AG10803 (cell line): ENCODE measurements around the gene TGM6.

Source experiments
- DNase-seq: peaks from one replicate; pipeline ENCODE4 v3.0.0; 2010; ENCODE audit warnings: low read depth
- H3K4me3 ChIP-seq: 2 replicates; pipeline ENCODE4 v1.5.1; 2011; ENCODE audit warnings: mild to moderate bottlenecking, low read length, control low read depth
- TF ChIP-seq, protein P1 (sequence below): conservative IDR thresholded peaks from 2 replicates; pipeline ENCODE4 v1.5.1; 2011; ENCODE audit warnings: mild to moderate bottlenecking, low read length, control low read depth, inconsistent platforms

TGM6 gene

DNA sequence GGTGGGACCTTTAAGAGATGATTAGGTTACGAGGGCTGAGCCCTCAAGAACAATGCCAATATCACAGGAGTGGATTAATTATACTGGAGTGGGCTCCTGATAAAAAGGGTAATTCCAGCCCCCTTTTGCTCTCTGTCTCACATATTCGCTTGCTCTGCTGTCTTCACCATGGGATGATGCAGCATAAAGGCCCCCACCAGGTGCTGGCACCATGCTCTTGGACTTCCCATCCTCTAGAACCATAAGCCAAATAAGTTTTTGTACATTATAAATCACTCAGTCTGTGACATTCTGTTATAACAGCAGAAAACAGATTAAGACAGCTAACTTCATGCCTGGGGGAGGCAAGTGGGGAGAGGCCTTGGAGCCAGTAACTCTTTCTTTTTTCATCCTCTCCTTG is 99.7 kb downstream of the TGM6 start:
- TF ChIP-seq, protein P1, sequence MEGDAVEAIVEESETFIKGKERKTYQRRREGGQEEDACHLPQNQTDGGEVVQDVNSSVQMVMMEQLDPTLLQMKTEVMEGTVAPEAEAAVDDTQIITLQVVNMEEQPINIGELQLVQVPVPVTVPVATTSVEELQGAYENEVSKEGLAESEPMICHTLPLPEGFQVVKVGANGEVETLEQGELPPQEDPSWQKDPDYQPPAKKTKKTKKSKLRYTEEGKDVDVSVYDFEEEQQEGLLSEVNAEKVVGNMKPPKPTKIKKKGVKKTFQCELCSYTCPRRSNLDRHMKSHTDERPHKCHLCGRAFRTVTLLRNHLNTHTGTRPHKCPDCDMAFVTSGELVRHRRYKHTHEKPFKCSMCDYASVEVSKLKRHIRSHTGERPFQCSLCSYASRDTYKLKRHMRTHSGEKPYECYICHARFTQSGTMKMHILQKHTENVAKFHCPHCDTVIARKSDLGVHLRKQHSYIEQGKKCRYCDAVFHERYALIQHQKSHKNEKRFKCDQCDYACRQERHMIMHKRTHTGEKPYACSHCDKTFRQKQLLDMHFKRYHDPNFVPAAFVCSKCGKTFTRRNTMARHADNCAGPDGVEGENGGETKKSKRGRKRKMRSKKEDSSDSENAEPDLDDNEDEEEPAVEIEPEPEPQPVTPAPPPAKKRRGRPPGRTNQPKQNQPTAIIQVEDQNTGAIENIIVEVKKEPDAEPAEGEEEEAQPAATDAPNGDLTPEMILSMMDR = no peak
- no peak for DNase-seq
- H3K4me3 ChIP-seq = no peak overlapping the region
